NAMALWA (cell line): ENCODE measurements around the gene LCN1.

Experiments used
- DNase-seq: peaks from one replicate; pipeline ENCODE4 v3.0.0-alpha.2; 2015; ENCODE audit warnings: low spot score

LCN1 gene

GRCh38 chr9:135567311-135567710, 46.1 kb downstream of the LCN1 start:
- no peak for DNase-seq

DNA sequence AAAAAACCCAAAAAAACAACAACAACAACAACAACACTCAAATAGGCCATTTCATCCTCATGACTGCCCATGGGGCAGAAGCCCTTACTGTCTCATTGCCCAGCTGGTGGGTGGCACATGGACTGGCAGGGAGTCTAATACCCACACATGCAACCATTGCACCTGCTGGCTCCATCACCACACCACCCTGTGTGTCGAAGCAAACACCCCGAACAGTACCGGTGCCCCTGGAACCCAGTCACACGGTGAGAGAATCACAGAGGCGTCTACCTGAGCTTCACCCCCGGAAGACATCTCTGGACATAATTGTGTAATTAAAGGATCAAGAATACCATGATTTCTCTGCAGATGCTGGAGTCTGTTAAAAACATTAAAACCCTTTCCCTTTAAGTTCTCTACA, 46.8 kb downstream of the LCN1 start:
- DNase-seq, result no peak

GRCh38 chr9:135570456-135570855, 49.2 kb downstream of the LCN1 start:
- no peak for DNase-seq

DNA sequence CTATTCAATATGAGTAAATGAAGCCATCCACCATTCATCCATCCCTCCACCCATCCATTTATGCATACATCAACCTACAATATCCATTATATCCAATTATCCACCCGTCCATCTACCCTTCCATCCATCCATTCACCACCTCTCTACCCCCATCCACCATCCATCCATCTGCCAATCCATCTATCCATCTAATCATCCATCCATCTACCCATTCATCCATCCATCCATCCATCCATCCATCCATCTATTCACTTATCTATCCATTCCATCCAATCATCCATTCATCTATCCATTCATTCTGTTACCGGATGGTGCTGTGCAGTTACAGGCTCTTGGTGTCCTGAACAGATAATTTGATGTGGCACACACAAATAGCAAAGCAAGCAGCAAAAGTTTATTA, 51.0 kb downstream of the LCN1 start:
- no peak for DNase-seq

- no peak for DNase-seq
These were observed 51.9 kb downstream of the LCN1 start for GRCh38 chr9:135573124-135573523.

DNA sequence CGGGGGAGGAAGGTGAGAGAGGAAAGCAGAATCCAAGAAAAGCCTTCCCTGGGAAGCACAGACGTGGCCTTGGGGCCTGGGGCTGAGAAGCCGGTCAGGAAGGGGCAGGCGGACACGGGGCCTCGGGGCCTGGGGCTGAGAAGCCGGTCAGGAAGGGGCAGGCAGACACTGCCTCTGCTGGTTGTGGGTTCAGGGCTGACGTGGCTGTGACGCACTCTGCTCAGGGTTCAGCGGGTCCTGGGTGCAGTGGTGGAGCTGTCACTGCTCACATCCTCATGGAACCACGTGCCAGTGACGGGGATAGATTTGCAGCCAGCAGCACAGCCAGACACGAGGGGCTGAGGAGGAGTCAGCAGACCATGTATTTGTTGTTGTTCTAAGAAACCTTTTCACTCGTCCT, 53.1 kb downstream of the LCN1 start:
- DNase-seq, result no peak

- no peak for DNase-seq
These were observed 53.7 kb downstream of the LCN1 start for GRCh38 chr9:135574943-135575342.
